Stimulated activated CD8-positive, alpha-beta memory T cell treated with anti-CD3 and anti-CD28 coated beads, Interleukin-4, amount 100 ng/mL, for 48 hours (primary cell): ENCODE data around the gene TMPRSS12.
"Not testable (repeated sequence)": the region's sequence is repeated elsewhere in the genome, so short reads cannot be mapped to it uniquely, and the experiment has no call there.

Source experiments
- DNase-seq: peaks from one replicate; pipeline ENCODE4 v3.0.0-alpha.2; 2020

The TMPRSS12 gene

GRCh38 chr12:50859621-50860310, 17.0 kb downstream of the TMPRSS12 start:
- DNase-seq = no peak

GRCh38 chr12:50862316-50862715, 19.6 kb downstream of the TMPRSS12 start:
- DNase-seq = no peak

- no peak for DNase-seq
Measured at GRCh38 chr12:50865266-50865665, 22.5 kb downstream of the TMPRSS12 start.

- not testable (repeated sequence) for DNase-seq
Measured at GRCh38 chr12:50868881-50869280, 26.2 kb downstream of the TMPRSS12 start.

GRCh38 chr12:50882563-50882962, 39.8 kb downstream of the TMPRSS12 start:
- no peak for DNase-seq

- DNase-seq = no peak
Measured at GRCh38 chr12:50887191-50887590, 44.5 kb downstream of the TMPRSS12 start.

DNA sequence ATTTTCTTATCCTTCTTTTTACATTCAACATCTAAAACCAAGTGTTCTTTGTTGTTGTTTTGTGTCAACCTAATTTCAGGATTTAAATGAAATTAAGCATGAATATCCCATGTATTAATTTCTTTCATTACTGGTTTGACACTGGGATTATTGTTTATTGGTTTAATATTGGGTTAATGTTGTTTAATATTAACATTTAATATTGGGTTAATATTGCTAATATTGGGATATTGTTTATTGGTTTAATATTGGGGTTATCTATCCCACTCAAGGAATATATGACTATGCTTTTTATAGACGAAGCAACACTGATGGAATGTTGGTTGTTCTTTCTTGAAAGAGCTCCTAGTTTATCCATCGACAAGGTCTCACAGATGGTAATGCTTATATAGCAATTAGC, 45.9 kb downstream of the TMPRSS12 start:
- DNase-seq = no peak

DNA sequence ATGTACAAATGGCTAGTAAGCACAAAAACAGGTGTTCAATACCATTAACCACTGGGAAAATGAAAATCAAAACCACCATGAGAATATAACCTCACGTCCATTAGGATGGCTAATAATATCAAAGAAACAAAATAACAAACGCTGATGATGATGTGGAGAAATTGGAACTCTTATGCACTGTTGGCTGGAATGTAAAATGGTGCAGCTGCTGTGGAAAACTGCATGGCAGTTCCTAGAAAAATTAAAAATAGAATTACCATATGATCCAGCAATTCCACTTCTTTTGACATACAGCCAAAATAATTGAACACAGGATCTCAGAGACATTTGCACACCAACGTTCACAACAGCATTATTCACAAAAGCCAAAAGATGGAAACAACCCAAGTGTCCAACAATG, 51.5 kb downstream of the TMPRSS12 start:
- DNase-seq = no peak

DNA sequence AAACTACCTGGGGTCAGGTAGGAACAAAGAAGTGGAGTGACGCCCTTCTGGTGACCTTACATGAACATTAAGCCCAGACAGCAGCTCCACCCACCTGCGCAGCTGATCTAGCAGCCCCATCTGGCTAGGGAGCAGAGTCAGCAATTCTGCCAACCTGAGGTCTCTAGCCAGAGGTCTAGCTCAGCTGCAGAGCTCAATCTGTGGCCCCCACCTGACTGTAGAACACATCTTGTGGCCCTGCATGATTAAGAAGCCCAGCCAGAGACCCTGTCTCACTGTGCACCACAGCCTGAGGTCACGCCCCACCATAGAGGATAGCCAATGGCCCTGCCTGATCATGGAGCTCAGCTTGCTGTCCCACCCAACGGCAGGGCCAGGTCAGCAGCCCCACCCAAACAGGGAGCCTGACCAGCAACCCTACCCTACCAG, 59.0 kb downstream of the TMPRSS12 start:
- DNase-seq = no peak

DNA sequence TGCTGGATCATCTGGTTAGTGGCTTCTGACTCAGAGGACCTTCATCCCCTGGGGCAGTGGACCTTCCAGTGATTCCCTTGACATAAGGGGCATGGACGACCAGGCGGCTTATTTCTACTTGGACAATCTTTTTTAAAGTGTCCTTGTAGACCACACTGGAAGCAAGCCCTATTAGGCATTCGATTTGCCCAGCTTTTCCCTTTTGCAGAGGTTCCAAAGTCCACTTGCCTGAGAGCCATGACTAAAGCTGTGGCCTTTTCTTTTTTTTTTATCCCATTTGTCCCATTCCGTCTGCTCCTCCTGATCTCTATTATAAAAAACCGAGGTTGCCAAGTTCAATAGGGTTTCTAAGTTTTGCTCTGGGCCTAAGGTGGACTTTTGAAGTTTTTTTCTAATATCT, 65.8 kb downstream of the TMPRSS12 start:
- not testable (repeated sequence) for DNase-seq

GRCh38 chr12:50912361-50912760, 69.6 kb downstream of the TMPRSS12 start:
- not testable (repeated sequence) for DNase-seq

DNA sequence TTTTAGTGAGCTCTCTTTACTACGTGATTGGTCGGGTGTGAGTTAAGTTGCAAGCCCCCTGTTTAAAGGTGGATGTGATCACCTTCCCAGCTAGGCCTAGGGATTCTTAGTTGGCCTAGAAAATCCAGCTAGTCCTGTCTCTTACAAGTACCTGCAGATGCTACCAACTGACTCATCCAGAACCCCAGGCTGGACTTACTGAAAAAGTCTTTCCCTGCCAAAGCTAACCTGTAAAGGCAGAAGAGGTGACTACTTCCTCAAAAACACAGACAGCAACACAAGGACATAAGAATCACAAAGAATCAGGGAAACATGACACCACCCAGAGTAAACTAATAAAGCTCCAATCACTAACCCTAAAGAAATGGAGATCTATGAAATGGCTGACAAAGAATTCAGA, 70.5 kb downstream of the TMPRSS12 start:
- no peak for DNase-seq

- no peak for DNase-seq
Measured at GRCh38 chr12:50914872-50915484, 72.3 kb downstream of the TMPRSS12 start.

GRCh38 chr12:50916292-50916691, 73.6 kb downstream of the TMPRSS12 start:
- no peak for DNase-seq

DNA sequence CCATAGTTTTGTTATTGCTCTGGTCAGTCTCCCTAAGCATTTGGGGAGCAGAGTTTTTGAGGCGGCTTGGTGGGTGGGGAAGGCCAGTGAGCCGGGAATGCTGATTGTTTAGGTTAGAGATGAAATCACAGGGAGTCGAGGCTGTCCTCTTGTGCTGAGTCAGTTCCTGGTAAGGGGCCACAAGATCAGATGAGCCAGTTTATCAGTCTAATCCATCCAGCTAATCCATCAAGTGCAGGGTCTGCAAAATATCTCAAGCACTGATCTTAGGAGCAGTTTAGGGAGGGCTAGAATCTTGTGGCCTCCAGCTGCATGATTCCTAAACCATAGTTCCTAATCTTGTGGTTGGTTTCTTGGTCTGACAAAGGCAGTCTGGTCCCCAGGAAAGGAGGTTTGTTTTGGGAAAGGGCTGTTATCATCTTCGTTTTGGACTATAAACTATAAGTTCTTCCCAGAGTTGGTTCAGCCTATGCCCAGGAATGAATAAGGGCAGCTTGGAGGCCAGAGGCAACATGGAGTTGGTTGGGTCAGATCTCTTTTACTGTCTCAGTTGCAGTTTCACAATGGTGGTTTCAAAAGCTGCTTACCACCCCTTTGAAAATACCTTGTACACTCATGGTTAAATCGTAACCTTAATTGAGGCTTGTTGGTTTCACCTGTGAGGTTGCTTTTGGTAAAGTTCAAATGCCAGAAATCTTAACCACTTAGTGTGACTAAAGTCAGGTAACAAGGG, 76.0 kb downstream of the TMPRSS12 start:
- no peak for DNase-seq

DNA sequence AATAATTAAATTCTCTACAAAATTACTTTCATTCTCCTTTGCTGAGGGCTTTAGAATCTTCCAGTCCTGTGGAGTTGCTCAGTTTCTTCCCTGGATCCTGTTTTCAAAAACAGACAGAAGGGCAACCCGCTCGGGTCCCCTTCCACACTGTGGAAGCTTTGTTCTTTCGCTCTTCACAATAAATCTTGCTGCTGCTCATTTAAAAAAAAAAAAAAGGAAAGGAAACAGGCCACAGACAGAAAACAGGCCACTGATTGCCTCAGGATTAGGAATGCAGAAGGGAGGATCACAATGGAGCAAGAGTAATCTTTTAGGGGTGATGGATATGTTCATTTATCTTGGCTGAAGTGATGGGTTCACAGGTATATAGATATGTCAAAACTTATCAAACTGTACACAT, 80.1 kb downstream of the TMPRSS12 start:
- DNase-seq = no peak

DNA sequence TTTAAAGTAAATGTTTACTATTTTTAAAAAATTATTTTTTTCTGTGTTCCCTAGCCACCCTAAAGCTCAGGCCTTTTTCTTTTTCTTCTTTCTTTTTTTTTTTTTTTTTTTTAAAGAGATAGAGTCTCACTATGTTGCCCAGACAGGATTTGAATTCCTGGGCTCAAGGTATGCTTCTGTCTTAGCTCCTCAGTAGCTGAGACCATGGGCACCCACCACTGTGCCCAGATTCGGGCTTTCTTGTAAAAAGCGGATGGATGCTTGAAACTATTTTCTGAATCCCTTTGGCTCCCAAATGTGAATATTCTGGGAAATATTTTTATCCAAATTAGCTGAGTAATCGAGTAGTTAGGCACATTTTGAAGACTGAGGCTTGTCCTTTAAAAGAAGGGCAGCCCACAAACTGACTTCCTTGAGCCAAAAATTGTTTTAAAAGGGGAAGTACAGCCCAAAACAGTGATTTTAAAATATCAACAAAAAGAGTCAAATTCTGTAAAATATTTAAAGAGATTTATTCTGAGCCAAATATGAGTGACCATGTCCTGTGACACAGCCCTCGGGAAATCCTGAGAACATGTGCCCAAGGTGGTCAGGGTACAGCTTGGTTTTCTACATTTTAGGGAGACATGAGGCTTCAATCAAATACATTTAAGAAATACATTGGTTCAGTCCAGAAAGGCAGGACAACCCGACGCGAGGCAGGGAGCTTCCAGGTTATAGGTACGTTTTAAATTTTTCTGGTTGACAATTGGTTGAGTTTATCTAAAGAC, 80.8 kb downstream of the TMPRSS12 start:
- no peak for DNase-seq

DNA sequence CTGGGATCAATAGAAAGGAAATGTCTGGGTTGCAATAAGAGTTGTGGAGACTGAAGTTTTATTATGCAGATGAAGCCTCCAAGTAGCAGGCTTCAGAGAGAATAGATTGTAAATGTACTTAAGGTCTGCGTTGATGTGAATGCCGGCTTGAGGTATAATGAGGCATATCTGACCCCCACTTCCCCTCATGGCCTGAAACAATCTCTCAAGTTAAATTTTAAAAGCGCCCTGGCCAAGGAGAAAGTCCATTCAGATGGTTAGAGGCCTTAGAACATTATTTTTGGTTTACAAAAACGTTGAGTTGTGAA, 81.4 kb downstream of the TMPRSS12 start:
- DNase-seq = no peak

- DNase-seq = peak; percentile 48
Measured at GRCh38 chr12:50924439-50925341, 82.0 kb downstream of the TMPRSS12 start.

DNA sequence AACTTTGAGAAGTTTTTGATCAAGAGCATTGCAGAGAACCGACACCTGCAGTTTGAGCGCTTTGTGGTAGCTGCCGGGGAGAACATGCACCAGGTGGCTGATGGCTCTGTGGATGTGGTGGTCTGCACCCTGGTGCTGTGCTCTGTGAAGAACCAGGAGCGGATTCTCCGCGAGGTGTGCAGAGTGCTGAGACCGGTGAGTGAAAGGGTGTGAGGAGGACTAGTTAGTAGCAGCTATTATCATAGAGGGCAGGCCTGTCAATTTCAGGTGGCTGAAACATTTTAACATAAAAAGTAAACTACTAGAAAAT, 82.6 kb downstream of the TMPRSS12 start:
- DNase-seq = peak; percentile 35

- no peak for DNase-seq
Measured at GRCh38 chr12:50925920-50926319, 83.2 kb downstream of the TMPRSS12 start.

DNA sequence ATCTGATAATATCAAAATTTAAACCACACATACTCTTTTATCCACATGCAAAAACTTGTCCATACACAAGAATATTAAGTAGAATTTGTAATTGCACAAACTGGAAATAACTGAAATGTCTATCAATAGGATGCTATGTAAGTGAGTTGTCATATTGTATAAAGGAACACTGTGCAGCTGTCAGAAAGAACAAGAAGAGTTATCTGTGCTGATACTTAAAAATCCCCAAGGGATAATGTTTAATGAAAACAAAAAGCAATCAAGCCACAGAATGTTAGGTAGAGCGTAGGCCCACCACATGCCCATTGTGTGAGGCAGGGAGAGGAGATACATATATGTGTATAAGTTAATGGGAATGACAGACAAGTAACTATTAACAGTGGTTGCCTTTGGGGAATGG, 83.7 kb downstream of the TMPRSS12 start:
- DNase-seq = no peak

DNA sequence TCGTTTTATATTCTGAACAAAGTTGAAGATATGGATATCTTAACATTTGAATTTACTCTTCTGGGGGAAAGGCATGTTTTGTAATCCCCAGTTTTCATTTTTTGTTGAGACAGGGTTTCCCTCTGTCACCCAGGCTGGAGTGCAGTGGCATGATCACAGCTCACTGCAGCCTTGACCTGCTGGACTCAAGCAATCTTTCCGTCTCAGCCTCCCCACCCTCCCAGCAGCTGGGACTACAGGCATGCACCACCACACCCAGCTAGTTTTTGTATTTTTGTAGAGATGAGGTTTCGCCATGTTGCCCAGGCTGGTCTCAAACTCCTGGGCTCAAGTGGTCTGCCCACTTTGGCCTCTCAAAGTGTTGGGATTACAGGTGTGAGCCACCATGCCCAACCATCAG, 84.2 kb downstream of the TMPRSS12 start:
- not testable (repeated sequence) for DNase-seq
